ENCODE results near the gene TXNIP. TPM values are rescaled to one million over a fixed set of nuclear protein-coding genes. Genes with fewer than 3 reads are reported as not detected.

The TXNIP gene
- polyA plus RNA-seq, 1 donor (not counting 4 experiments of a cell fraction or from before 2014, with no cell fraction given), result 159 TPM

- H3K9ac ChIP-seq (ENCODE audit: control insufficient read depth, extremely low read depth, insufficient read depth, low read length), result peak overlapping the region; percentile 6
- H3K4me3 ChIP-seq (ENCODE audit: control insufficient read depth in 2 of 3, extremely low read depth in 1 of 3, insufficient read depth in 2 of 3, low read depth in 1 of 3, low read length in 3 of 3), result no peak overlapping the region
- dilution Hi-C loops (cut with MboI; ENCODE audit: extremely low pct_ligation_motif_present, low sequenced_read_pairs), result no loop called here
- no peaks in the 10 kb centered on the region for H3K9me3 ChIP-seq (ENCODE audit: control insufficient read depth, low read depth, low read length)
- peak overlapping the region; percentile 12 for H2AFZ ChIP-seq (ENCODE audit: control insufficient read depth, low read length)
- H3K27me3 ChIP-seq (ENCODE audit: control insufficient read depth, extremely low read depth, insufficient read depth, low read length), result no peaks in the 10 kb centered on the region
- no peak for FAIRE-seq
- peak overlapping the region; percentile 83 for H3K4me2 ChIP-seq (ENCODE audit: control insufficient read depth, extremely low read depth, insufficient read depth, low read depth, low read length)
- H3K9me1 ChIP-seq (ENCODE audit: control insufficient read depth, extremely low read depth, insufficient read depth, low read length), result no peaks in the 10 kb centered on the region
- no peaks in the 10 kb centered on the region for H3K79me2 ChIP-seq (ENCODE audit: control insufficient read depth, insufficient read depth, low read length)
- DNase-seq (ENCODE audit: low read depth, low spot score), result no peak
- no peaks in the 10 kb centered on the region for H3K36me3 ChIP-seq (ENCODE audit: control insufficient read depth in 2 of 2, extremely low read depth in 1 of 2, insufficient read depth in 2 of 2, low read length in 2 of 2)
- H3K27ac ChIP-seq (ENCODE audit: control insufficient read depth, insufficient read depth, low read length), result peak overlapping the region; percentile 88
- peaks cover 48% of the 10 kb centered on the region for H3K4me1 ChIP-seq (ENCODE audit: control insufficient read depth, extremely low read depth, insufficient read depth, low read length)
- H4K20me1 ChIP-seq (ENCODE audit: control insufficient read depth, extremely low read depth, insufficient read depth, low read length), result no peaks in the 10 kb centered on the region
- TF ChIP-seq EZH2 (IDR thresholded peaks at IDR 0.05; ENCODE audit: low read length) (no peak), CTCF (optimal IDR thresholded peaks at IDR 0.05 in 1 of 3, IDR thresholded peaks at IDR 0.05 in 1 of 3, conservative IDR thresholded peaks at IDR 0.05 in 1 of 3; ENCODE audit: extremely low read depth in 1 of 3, insufficient read depth in 2 of 3, low read length in 3 of 3) (no peak)
Measured at GRCh38 chr1:145979746-145980456, 16.5 kb downstream of the TXNIP start.

- Histone ChIP-seq H3K9me3 (ENCODE audit: control insufficient read depth, low read depth, low read length) (no peaks in the 10 kb centered on the region), H3K27me3 (ENCODE audit: control insufficient read depth, extremely low read depth, insufficient read depth, low read length) (no peaks in the 10 kb centered on the region), H3K9me1 (ENCODE audit: control insufficient read depth, extremely low read depth, insufficient read depth, low read length) (no peaks in the 10 kb centered on the region), H3K9ac (ENCODE audit: control insufficient read depth, extremely low read depth, insufficient read depth, low read length) (peak overlapping the region; percentile 66), H3K4me1 (ENCODE audit: control insufficient read depth, extremely low read depth, insufficient read depth, low read length) (peaks cover 43% of the 10 kb centered on the region), H3K27ac (ENCODE audit: control insufficient read depth, insufficient read depth, low read length) (peak overlapping the region; percentile 88), H3K79me2 (ENCODE audit: control insufficient read depth, insufficient read depth, low read length) (no peaks in the 10 kb centered on the region), H4K20me1 (ENCODE audit: control insufficient read depth, extremely low read depth, insufficient read depth, low read length) (no peaks in the 10 kb centered on the region), H2AFZ (ENCODE audit: control insufficient read depth, low read length) (peak overlapping the region; percentile 62), H3K36me3 (ENCODE audit: control insufficient read depth in 2 of 2, extremely low read depth in 1 of 2, insufficient read depth in 2 of 2, low read length in 2 of 2) (no peaks in the 10 kb centered on the region), H3K4me3 (ENCODE audit: control insufficient read depth in 2 of 3, extremely low read depth in 1 of 3, insufficient read depth in 2 of 3, low read depth in 1 of 3, low read length in 3 of 3) (peak overlapping the region in 2 of 3 experiments; percentile 41 to 54), H3K4me2 (ENCODE audit: control insufficient read depth, extremely low read depth, insufficient read depth, low read depth, low read length) (peak overlapping the region; percentile 83)
- no peak for TF ChIP-seq EZH2 (IDR thresholded peaks at IDR 0.05; ENCODE audit: low read length)
- TF ChIP-seq CTCF (optimal IDR thresholded peaks at IDR 0.05 in 1 of 3, IDR thresholded peaks at IDR 0.05 in 1 of 3, conservative IDR thresholded peaks at IDR 0.05 in 1 of 3; ENCODE audit: extremely low read depth in 1 of 3, insufficient read depth in 2 of 3, low read length in 3 of 3), result peak; percentile 21 to 51 (median 40)
- dilution Hi-C loops (cut with MboI; ENCODE audit: extremely low pct_ligation_motif_present, low sequenced_read_pairs), result no loop called here
- FAIRE-seq (peak; percentile 90), DNase-seq (ENCODE audit: low read depth, low spot score) (peak; percentile 98)
Measured at GRCh38 chr1:145978854-145979745, 17.3 kb downstream of the TXNIP start.

Measured in keratinocyte (primary cell).